OCI-LY3 (cell line): ENCODE results near the gene PRKCE.

Experiments used
- H2AFZ ChIP-seq: fragments of 200-600, 300-600 bp; shearing (Covaris generic); 2 replicates; pipeline ENCODE4 v1.6.0; 2014; ENCODE audit warnings: antibody characterized with exemption, low read depth, low read length
- H3K27ac ChIP-seq: fragments of 200-600, 300-600 bp; sonication (generic); 2 replicates; pipeline ENCODE4 v1.5.1; 2014; ENCODE audit warnings: mild to moderate bottlenecking, low read length, moderate library complexity, mixed read lengths
- H3K27me3 ChIP-seq: fragments of 200-600, 300-600 bp; sonication (generic); 2 replicates; pipeline ENCODE4 v1.6.1; 2014; ENCODE audit warnings: low read depth, low read length, mixed read lengths
- H3K36me3 ChIP-seq: fragments of 200-600, 300-600 bp; sonication (generic); replicated peaks from 2 replicates; pipeline ENCODE3; 2014; ENCODE audit warnings: low read depth, low read length, mixed read lengths
- H3K4me1 ChIP-seq: fragments of 300-600, 200-600 bp; sonication (generic); 2 replicates; pipeline ENCODE4 v1.6.1; 2014; ENCODE audit warnings: low read length, mixed read lengths
- H3K4me2 ChIP-seq: fragments of 200-600, 300-600 bp; sonication (generic); 2 replicates; pipeline ENCODE4 v1.6.1; 2014; ENCODE audit warnings: low read length, mixed read lengths
- H3K4me3 ChIP-seq: fragments of 300-600, 200-600 bp; sonication (generic); 2 replicates; pipeline ENCODE4 v1.5.1; 2014; ENCODE audit warnings: antibody characterized with exemption, mild to moderate bottlenecking, low read length, moderate library complexity
- H3K79me2 ChIP-seq: fragments of 300-600, 200-600 bp; shearing (Covaris generic); 2 replicates; pipeline ENCODE4 v1.6.1; 2014; ENCODE audit warnings: mild to moderate bottlenecking, low read length, mixed read lengths
- H3K9ac ChIP-seq: fragments of 300-600, 200-600 bp; shearing (Covaris generic); 2 replicates; pipeline ENCODE4 v1.6.0; 2014; ENCODE audit warnings: mild to moderate bottlenecking, low read length, moderate library complexity
- H3K9me3 ChIP-seq: fragments of 200-600, 300-600 bp; shearing (Covaris generic); 2 replicates; pipeline ENCODE4 v1.6.1; 2014; ENCODE audit warnings: low read length, mixed read lengths; ENCODE audit not compliant: insufficient read depth
- H4K20me1 ChIP-seq: fragments of 200-600, 300-600 bp; sonication (generic); 2 replicates; pipeline ENCODE4 v1.6.1; 2016; ENCODE audit warnings: low read length, mixed read lengths; ENCODE audit not compliant: insufficient read depth
- EZH2phosphoT487 ChIP-seq: fragments of 200-600 bp; shearing (Covaris generic); IDR thresholded peaks from 2 replicates; pipeline ENCODE4 v1.6.1; 2018; ENCODE audit warnings: antibody characterized with exemption, mixed run types, low read depth
- TF ChIP-seq, protein P1 (sequence below): fragments of 200-600, 300-600 bp; sonication (generic); IDR thresholded peaks from 2 replicates; pipeline ENCODE4 v1.5.1; 2014; ENCODE audit warnings: antibody characterized with exemption, low read length, low read depth

PRKCE gene

DNA sequence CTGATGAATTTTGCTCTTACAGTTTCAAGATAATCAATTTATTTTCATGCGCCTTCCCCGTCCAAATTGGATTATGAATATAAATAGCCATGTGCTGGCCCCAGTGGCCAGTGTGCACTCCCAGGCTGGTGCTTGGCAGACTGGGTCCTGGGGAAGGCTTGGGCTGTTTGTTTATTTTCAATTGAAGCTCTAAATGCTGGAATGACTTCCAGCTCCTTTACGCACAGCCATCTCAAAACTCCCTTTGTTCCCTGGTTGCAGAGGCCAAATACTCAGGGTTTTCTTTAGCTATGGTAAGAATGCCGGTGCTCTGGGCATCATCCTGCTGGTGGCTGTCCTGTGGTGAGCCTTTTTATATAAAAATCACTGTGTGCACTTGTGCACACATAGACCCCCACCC lies 131.5 kb downstream of the PRKCE start:
- no peak overlapping the region for H3K9ac ChIP-seq
- no peak for TF ChIP-seq EZH2phosphoT487
- TF ChIP-seq, protein P1, sequence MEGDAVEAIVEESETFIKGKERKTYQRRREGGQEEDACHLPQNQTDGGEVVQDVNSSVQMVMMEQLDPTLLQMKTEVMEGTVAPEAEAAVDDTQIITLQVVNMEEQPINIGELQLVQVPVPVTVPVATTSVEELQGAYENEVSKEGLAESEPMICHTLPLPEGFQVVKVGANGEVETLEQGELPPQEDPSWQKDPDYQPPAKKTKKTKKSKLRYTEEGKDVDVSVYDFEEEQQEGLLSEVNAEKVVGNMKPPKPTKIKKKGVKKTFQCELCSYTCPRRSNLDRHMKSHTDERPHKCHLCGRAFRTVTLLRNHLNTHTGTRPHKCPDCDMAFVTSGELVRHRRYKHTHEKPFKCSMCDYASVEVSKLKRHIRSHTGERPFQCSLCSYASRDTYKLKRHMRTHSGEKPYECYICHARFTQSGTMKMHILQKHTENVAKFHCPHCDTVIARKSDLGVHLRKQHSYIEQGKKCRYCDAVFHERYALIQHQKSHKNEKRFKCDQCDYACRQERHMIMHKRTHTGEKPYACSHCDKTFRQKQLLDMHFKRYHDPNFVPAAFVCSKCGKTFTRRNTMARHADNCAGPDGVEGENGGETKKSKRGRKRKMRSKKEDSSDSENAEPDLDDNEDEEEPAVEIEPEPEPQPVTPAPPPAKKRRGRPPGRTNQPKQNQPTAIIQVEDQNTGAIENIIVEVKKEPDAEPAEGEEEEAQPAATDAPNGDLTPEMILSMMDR: no peak
- H3K27me3 ChIP-seq: peaks cover 6% of the 10 kb centered on the region
- no peak overlapping the region for H3K27ac ChIP-seq
- no peaks in the 10 kb centered on the region for H3K36me3 ChIP-seq
- no peak overlapping the region for H3K4me3 ChIP-seq
- H3K4me2 ChIP-seq: no peak overlapping the region
- no peaks in the 10 kb centered on the region for H4K20me1 ChIP-seq
- peaks cover 34% of the 10 kb centered on the region for H3K4me1 ChIP-seq
- no peaks in the 10 kb centered on the region for H3K9me3 ChIP-seq
- H3K79me2 ChIP-seq: no peaks in the 10 kb centered on the region
- no peak overlapping the region for H2AFZ ChIP-seq

DNA sequence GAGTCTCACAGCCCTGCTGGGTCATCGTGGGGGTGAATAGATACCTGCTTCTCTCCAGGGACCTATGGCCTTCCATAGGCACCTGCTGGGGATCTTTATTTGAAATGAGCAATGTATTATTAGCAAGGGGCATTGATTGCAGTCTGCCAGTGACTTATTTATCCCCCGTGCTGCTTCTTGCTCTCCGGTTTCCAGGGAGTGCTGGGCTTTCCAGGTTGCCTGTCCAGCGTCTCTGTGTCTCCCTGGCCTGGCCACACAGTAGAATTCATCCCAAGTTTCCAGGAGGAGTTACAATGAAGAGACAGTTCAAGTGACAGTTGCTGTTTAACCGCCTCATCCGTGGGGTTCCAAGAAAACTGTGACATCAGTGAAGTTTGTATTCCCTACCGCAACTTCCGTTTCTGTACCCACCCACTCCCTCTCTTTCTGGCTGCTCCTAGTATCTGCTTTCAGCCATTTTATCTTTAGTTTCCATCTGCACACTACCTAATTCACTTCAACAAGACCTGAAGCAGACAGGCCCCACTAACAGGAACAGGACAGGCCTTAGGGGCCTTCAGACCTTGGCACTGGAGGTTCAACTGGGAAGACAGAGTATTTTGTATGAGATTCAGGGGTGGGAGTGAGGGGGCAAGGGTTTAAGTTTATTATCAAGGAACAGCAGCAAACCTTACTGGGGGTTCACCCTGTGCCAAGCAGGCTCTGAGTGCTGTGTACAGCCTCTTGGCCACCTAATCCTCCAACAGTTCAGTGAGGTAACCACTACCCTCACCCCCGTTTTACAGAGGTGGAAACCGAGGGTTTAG lies 134.8 kb downstream of the PRKCE start:
- no peak overlapping the region for H3K4me2 ChIP-seq
- H3K79me2 ChIP-seq: no peaks in the 10 kb centered on the region
- H3K4me3 ChIP-seq: no peak overlapping the region
- H2AFZ ChIP-seq: no peak overlapping the region
- no peaks in the 10 kb centered on the region for H3K9me3 ChIP-seq
- H3K27ac ChIP-seq: no peak overlapping the region
- H3K4me1 ChIP-seq: peaks cover 11% of the 10 kb centered on the region
- no peak overlapping the region for H3K9ac ChIP-seq
- H4K20me1 ChIP-seq: no peaks in the 10 kb centered on the region
- no peaks in the 10 kb centered on the region for H3K36me3 ChIP-seq
- H3K27me3 ChIP-seq: peaks cover 6% of the 10 kb centered on the region
- TF ChIP-seq, protein P1: no peak
- no peak for TF ChIP-seq EZH2phosphoT487

DNA sequence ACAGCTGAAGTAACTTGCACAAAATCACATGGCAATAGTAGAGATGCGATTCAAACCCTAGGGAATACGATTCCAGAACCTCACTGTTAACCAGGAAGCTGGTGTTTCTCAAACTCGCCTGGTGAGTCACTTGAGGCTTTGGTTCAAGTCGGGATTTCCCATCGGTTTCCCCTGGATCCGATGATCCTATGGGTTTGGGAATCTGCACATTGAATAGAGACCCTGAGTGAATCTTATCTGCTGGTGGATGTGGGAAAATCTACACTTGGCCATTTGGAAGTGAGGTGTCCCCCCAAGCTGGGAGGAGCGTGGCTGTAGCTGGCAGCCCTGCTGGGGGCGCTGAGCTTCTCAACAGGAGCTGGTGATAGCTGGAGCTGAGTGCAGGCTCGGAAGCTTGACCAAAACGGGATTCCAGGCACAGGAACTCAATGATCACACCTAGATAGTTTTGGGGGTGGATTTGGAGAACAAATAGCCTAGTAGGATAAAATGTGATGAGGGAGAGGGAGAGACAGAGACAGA lies 135.4 kb downstream of the PRKCE start:
- H3K4me2 ChIP-seq: no peak overlapping the region

DNA sequence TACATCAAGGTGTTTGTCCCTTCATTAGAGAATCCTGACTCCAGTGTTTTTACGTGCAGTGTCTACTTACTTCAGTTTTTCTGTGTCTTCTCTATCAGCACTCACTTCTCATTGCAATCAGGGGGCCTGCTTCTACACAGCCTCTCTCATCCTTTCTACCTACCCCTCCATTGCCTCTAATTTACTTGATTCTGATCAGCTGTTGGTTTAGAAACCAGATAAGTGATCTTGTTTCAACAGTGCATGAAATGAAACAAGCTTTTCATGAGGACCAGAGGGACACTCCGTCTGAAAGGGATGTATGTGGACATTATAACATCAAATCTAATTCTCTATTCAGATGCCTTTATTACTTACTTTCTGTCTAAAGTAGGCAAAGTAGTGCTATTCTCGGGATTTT lies 136.9 kb downstream of the PRKCE start:
- H3K79me2 ChIP-seq: no peaks in the 10 kb centered on the region
- no peak overlapping the region for H3K4me3 ChIP-seq
- TF ChIP-seq, protein P1: no peak
- no peak for TF ChIP-seq EZH2phosphoT487
- no peaks in the 10 kb centered on the region for H4K20me1 ChIP-seq
- H3K4me1 ChIP-seq: no peaks in the 10 kb centered on the region
- H3K36me3 ChIP-seq: no peaks in the 10 kb centered on the region
- H3K9me3 ChIP-seq: no peaks in the 10 kb centered on the region
- H3K4me2 ChIP-seq: no peak overlapping the region
- no peak overlapping the region for H2AFZ ChIP-seq
- H3K27ac ChIP-seq: no peak overlapping the region
- no peak overlapping the region for H3K9ac ChIP-seq
- no peaks in the 10 kb centered on the region for H3K27me3 ChIP-seq

More for the DNA sequence above, 135.4 kb downstream of the PRKCE start:
- Histone ChIP-seq H3K36me3 (no peaks in the 10 kb centered on the region), H3K9me3 (no peaks in the 10 kb centered on the region), H3K27me3 (peaks cover 6% of the 10 kb centered on the region), H4K20me1 (no peaks in the 10 kb centered on the region), H2AFZ (no peak overlapping the region), H3K4me1 (peaks cover 4% of the 10 kb centered on the region), H3K4me3 (no peak overlapping the region), H3K27ac (no peak overlapping the region), H3K79me2 (no peaks in the 10 kb centered on the region), H3K9ac (no peak overlapping the region)
- no peak for TF ChIP-seq EZH2phosphoT487
- TF ChIP-seq, protein P1: no peak
